Gastroesophageal sphincter (tissue), 3 donors: ENCODE results near the gene BAIAP2.

Source experiments
- EP300 ChIP-seq: sonication (generic); formaldehyde crosslinking; IDR thresholded peaks from one replicate; pipeline ENCODE4 v1.6.1; 2017; ENCODE audit warnings: antibody characterized with exemption, mild to moderate bottlenecking
- POLR2AphosphoS5 ChIP-seq: sonication (generic); formaldehyde crosslinking; IDR thresholded peaks from one replicate; pipeline ENCODE4 v1.6.1; 2017; ENCODE audit warnings: antibody characterized with exemption
- TF ChIP-seq, protein P1 (sequence below), 4 experiments: fragments of 200-600 bp in 2 of 4; fragments of 450-650 bp in 2 of 4; sonication (generic) in 1 of 4; IDR thresholded peaks; one replicate each; pipeline ENCODE4 v1.5.1; 2017 to 2019; ENCODE audit warnings: antibody characterized with exemption in 4 of 4, mild to moderate bottlenecking in 2 of 4, moderate library complexity in 2 of 4

DNA sequence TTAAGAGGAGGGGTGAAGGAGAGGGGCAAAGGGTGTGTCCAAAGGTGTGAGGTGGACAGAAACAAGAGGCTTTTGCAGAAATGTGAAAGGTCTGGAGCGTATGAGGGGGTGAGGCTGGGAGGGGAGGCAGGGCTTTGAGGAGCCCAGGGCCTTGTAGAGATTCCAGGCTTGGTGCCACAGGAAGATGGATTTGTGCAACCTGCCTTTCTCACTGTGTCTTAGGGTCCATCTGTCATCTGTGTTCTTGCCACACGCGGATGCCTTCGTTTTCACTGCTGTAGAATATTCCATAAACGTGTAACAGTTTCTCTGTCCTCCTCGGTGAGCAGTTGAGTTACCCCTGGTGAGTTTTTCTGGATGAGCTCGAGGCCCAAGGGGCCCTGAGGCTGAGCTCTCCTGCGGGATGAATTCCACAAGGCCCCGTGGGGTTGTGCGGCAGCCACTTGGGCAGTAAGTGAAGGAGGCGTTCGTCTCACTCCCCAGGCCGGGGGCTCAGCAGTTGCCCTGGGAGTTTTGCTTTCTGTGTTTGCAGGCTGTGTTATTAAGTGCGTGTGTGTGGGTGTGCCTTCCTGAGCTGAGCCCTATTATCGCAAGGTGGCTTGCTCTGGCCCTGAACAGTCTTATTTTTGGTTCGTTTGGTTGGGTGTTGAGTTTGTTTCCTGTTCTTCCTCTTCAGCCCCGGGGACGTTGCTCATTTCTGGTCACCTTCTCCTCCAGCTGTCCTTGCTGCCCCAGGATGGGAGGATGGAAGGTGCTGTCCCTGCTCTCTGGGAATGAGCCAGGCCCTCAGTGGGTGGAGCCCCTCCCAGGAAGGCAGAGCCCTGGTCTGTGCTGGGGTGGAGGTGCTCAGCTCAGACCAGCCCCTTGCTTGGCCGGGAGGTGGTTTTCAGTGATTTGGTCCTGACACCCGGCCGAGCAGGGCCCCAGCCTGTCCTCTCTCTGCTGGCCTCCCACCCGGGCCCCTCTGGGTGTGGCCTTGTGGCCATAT is 28.4 kb downstream of the BAIAP2 start:
- TF ChIP-seq, protein P1, sequence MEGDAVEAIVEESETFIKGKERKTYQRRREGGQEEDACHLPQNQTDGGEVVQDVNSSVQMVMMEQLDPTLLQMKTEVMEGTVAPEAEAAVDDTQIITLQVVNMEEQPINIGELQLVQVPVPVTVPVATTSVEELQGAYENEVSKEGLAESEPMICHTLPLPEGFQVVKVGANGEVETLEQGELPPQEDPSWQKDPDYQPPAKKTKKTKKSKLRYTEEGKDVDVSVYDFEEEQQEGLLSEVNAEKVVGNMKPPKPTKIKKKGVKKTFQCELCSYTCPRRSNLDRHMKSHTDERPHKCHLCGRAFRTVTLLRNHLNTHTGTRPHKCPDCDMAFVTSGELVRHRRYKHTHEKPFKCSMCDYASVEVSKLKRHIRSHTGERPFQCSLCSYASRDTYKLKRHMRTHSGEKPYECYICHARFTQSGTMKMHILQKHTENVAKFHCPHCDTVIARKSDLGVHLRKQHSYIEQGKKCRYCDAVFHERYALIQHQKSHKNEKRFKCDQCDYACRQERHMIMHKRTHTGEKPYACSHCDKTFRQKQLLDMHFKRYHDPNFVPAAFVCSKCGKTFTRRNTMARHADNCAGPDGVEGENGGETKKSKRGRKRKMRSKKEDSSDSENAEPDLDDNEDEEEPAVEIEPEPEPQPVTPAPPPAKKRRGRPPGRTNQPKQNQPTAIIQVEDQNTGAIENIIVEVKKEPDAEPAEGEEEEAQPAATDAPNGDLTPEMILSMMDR (IDR thresholded peaks at IDR 0.05) = no peak
- TF ChIP-seq EP300 = no peak
- no peak for TF ChIP-seq POLR2AphosphoS5
